ENCODE results near the gene SDHA.

GRCh38 chr5:189486-189885 is 28.6 kb upstream of the SDHA start:
- no peak for TF ChIP-seq SMC3 (IDR thresholded peaks at IDR 0.05)
- TF ChIP-seq JUN (IDR thresholded peaks at IDR 0.05) = no peak
- no peak for TF ChIP-seq CTCF (IDR thresholded peaks at IDR 0.05)
- TF ChIP-seq FOXS1 (CRISPR knock-in tag; IDR thresholded peaks at IDR 0.05) = no peak
- TF ChIP-seq HOXA7 (CRISPR knock-in tag; IDR thresholded peaks at IDR 0.05) = no peak
- TF ChIP-seq FOSB (CRISPR knock-in tag; IDR thresholded peaks at IDR 0.05) = no peak
- TF ChIP-seq POLR2A (IDR thresholded peaks at IDR 0.05; ENCODE audit: low read length) = no peak
- TF ChIP-seq EHMT2 (IDR thresholded peaks at IDR 0.05; ENCODE audit: low read depth) = no peak
- no peak for TF ChIP-seq USF2 (IDR thresholded peaks at IDR 0.05)
- no peak for TF ChIP-seq RAD21 (conservative IDR thresholded peaks at IDR 0.05 in 1 of 2, IDR thresholded peaks at IDR 0.05 in 1 of 2)
- TF ChIP-seq MAFK (IDR thresholded peaks at IDR 0.05; ENCODE audit: partially characterized antibody) = no peak
- TF ChIP-seq ESRRA (IDR thresholded peaks at IDR 0.05; ENCODE audit: borderline replicate concordance, low read length) = no peak
- TF ChIP-seq REST (IDR thresholded peaks at IDR 0.05) = no peak
